Measurements from ENCODE around the gene BCO2.

The BCO2 gene

GRCh38 chr11:112165049-112165448 lies 10.3 kb upstream of the BCO2 start:
- ChIA-PET CTCF (no interaction called here), POLR2A (ENCODE audit: low non-redundant PET) (no interaction called here)
- DNase-seq (ENCODE audit: low spot score): no peak
- no peak overlapping the region for H3K27ac ChIP-seq
- TF ChIP-seq CTCF (conservative IDR thresholded peaks at IDR 0.05; ENCODE audit: low read depth): no peak

GRCh38 chr11:112166562-112166961 lies 8.8 kb upstream of the BCO2 start:
- DNase-seq (ENCODE audit: low spot score): peak; percentile 79
- no peak for TF ChIP-seq CTCF (conservative IDR thresholded peaks at IDR 0.05; ENCODE audit: low read depth)
- peak overlapping the region; percentile 75 for H3K27ac ChIP-seq
- ChIA-PET CTCF (no interaction called here), POLR2A (ENCODE audit: low non-redundant PET) (interaction anchor here (0.7 kb wide), 1 partner anchor 75 kb away, joined by 3 read pairs; no protein-coding TSS in a partner anchor)

DNA sequence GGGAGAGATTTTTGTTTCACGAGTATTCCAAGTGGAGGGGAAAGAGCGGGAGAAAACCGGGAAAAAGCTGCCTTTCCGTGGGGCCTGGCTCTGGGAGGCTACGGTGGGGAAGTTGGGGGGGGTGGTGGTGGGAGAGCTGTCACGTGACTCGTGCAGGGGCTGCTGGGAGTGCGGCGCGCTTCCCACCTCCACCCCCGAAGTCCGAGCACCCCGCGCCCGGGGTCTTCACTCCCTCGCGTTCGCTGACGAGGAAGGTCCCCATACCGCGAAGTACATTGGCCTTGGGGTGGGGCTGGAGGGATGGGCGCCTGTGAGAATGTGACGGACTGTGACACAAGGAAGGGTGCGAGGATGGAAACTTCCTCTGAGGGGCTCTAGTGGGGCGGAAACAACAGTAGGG lies 8.2 kb upstream of the BCO2 start, which contains the start of gene TEX12:
Gene TEX12, plus strand, starts transcription at position 228 of the 400 bp plus-strand sequence. CDS start 1,897 bp downstream, outside the sequence.
- CTCF ChIA-PET: no interaction called here

DNA sequence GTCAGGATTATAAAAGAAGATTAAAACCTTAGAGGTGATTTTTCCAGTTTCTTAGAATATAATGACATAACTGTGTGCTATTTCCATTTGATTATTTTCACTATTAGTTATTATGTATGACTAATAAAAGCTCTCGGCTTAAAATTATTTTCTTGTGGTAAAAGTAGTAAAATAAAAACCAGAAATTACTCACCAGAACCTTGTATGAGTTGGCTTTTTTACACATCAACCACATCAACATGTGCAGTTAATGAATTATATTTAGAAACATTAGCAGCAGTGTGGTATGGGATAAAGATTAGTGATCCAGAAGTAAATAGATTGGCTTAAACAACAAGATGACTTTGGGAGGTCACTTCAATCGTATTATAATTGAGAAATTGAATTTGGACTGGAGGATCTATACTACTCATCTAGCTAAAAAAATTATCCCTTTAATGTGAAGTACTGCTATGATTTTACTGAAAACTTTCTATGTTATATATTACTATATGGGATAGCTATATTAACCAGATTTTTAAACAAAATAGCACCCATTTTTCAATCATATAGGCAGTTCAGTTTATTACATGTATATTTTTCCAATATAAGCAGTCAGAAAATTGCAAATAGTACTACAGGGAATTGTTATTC lies 2.8 kb upstream of the BCO2 start:
- POLR2A ChIA-PET (ENCODE audit: low non-redundant PET): no interaction called here
- CTCF ChIA-PET: interaction anchor here (0.5 to 1.0 kb wide), 3 partner anchors 9 to 107 kb away, joined by 3 read pairs; no protein-coding TSS in a partner anchor
- no peak for DNase-seq (ENCODE audit: low spot score)
- H3K27ac ChIP-seq: no peak overlapping the region
- no peak for TF ChIP-seq CTCF (conservative IDR thresholded peaks at IDR 0.05; ENCODE audit: low read depth)

More for the DNA sequence above, 8.2 kb upstream of the BCO2 start, which contains the start of gene TEX12:
- no peak for DNase-seq (ENCODE audit: low spot score)
- peak within 1 kb of the TSS; percentile 75 for H3K27ac ChIP-seq
- no peak for TF ChIP-seq CTCF (conservative IDR thresholded peaks at IDR 0.05; ENCODE audit: low read depth)
- POLR2A ChIA-PET (ENCODE audit: low non-redundant PET): interaction anchor here (0.7 kb wide), 1 partner anchor 75 kb away, joined by 3 read pairs; no protein-coding TSS in a partner anchor

DNA sequence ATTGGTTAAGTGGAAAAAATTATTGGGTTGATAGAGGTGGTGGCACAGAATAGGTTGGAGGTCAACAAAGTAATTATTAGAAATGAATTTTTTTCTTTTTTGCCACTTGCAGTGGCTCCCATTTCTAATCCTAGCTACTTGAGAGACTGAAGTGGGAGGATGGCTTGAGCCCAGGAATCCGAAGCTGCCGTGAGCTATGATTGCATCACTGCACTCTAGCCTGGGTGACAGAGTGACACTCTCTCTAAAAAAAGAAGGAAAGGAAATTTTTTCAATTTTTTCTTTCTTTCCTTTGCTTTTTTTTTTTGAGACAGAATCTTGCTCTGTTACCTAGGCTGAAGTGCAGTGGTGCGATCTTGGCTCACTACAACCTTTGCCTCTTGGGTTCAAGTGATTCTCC lies 2.2 kb upstream of the BCO2 start:
- DNase-seq (ENCODE audit: low spot score): no peak
- no peak for TF ChIP-seq CTCF (conservative IDR thresholded peaks at IDR 0.05; ENCODE audit: low read depth)
- ChIA-PET CTCF (interaction anchor here (0.5 to 1.0 kb wide), 2 partner anchors 60 to 106 kb away, joined by 3 read pairs; no protein-coding TSS in a partner anchor), POLR2A (ENCODE audit: low non-redundant PET) (no interaction called here)
- no peak overlapping the region for H3K27ac ChIP-seq

DNA sequence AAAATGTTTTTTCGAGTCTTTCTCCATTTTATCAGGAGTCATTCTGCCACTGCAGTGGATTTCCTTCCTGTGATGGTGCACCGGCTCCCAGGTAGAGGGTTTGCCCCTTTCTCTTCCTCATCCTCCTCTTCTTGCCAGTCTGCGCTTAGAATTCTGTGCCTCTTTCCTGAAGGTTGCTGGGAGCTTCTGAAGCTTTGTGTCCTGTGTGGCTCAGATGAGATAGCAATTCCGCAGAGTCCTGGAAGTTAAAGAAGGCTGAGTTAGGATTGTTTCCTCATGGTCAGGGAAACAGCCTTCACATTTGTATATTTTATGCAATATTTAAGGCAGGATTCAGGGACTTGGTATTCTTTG lies 264 bp downstream of the BCO2 start:
- POLR2A ChIA-PET (ENCODE audit: low non-redundant PET): no interaction called here
- DNase-seq (ENCODE audit: low spot score): no peak
- TF ChIP-seq CTCF (conservative IDR thresholded peaks at IDR 0.05; ENCODE audit: low read depth): no peak
- CTCF ChIA-PET: interaction anchor here (0.5 to 0.7 kb wide), 3 partner anchors 62 to 655 kb away, joined by 5 to 7 read pairs (median 6); no protein-coding TSS in a partner anchor
- no peak overlapping the region; the same call in 1 of the 2 replicates for H3K27ac ChIP-seq
